Vagina (tissue), 2 donors: ENCODE results near the gene MELTF.

ENCODE experiments used
- POLR2A ChIP-seq, 2 donors: fragments of 450-650 bp; IDR thresholded peaks; one replicate each; pipeline ENCODE4 v1.6.1; 2017; ENCODE audit warnings: antibody characterized with exemption in 2 of 2, mild to moderate bottlenecking in 2 of 2, moderate library complexity in 2 of 2
- POLR2AphosphoS5 ChIP-seq, 2 donors: sonication (generic); formaldehyde crosslinking; IDR thresholded peaks; one replicate each; pipeline ENCODE4 v1.9.0; 2017; ENCODE audit warnings: antibody characterized with exemption in 2 of 2, mild to moderate bottlenecking in 2 of 2, low read depth in 1 of 2; ENCODE audit not compliant: insufficient read depth in 1 of 2
- TF ChIP-seq, protein P1 (sequence below), 3 experiments: fragments of 450-650 bp in 2 of 3; fragments of 200-600 bp in 1 of 3; sonication (generic) in 1 of 3; IDR thresholded peaks; one replicate each; pipeline ENCODE4 v1.5.1; 2017 to 2019; ENCODE audit warnings: antibody characterized with exemption in 3 of 3, mild to moderate bottlenecking in 2 of 3, moderate library complexity in 2 of 3

DNA sequence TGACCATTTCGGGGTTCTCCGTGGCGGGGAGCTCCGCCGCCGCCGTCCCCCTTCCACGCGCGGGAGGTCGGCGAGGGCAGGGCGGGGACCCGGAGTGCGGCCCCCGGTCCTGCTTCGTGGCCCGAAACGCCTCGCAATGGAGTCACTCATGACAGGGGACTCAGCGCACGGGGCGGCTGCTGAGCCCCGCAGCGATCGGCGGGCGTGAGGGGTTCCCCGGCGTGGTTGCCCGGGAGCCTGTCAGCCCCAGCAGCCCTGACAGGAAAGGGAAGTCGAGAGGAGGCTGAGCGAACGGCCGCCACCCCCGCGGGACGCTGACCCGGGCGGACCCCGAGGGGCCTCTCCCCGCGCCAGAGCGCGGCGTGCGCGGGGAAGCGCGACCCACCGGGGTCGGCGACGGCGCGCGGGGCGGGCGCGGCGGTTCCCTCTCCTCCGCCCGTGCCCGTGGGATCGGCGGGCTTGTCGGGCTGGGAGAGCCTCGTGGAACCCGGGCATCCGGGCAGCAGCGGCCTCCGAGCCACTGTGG lies 60.4 kb downstream of the MELTF start:
- TF ChIP-seq POLR2AphosphoS5 (IDR thresholded peaks at IDR 0.05; ENCODE audit: insufficient read depth in 1 of 2, low read depth in 1 of 2) (no peak), POLR2A (IDR thresholded peaks at IDR 0.05) (no peak)
- TF ChIP-seq, protein P1, sequence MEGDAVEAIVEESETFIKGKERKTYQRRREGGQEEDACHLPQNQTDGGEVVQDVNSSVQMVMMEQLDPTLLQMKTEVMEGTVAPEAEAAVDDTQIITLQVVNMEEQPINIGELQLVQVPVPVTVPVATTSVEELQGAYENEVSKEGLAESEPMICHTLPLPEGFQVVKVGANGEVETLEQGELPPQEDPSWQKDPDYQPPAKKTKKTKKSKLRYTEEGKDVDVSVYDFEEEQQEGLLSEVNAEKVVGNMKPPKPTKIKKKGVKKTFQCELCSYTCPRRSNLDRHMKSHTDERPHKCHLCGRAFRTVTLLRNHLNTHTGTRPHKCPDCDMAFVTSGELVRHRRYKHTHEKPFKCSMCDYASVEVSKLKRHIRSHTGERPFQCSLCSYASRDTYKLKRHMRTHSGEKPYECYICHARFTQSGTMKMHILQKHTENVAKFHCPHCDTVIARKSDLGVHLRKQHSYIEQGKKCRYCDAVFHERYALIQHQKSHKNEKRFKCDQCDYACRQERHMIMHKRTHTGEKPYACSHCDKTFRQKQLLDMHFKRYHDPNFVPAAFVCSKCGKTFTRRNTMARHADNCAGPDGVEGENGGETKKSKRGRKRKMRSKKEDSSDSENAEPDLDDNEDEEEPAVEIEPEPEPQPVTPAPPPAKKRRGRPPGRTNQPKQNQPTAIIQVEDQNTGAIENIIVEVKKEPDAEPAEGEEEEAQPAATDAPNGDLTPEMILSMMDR (IDR thresholded peaks at IDR 0.05): no peak
